NK-92 (cell line): ENCODE measurements around the gene TFDP2.
"Not testable (repeated sequence)": the region's sequence is repeated elsewhere in the genome, so short reads cannot be mapped to it uniquely, and the experiment has no call there.

Source experiments
- DNase-seq: peaks from one replicate; lab custom pipeline; 2025; ENCODE audit not compliant: unreplicated experiment; lab: John Stamatoyannopoulos, UW

Gene TFDP2

DNA sequence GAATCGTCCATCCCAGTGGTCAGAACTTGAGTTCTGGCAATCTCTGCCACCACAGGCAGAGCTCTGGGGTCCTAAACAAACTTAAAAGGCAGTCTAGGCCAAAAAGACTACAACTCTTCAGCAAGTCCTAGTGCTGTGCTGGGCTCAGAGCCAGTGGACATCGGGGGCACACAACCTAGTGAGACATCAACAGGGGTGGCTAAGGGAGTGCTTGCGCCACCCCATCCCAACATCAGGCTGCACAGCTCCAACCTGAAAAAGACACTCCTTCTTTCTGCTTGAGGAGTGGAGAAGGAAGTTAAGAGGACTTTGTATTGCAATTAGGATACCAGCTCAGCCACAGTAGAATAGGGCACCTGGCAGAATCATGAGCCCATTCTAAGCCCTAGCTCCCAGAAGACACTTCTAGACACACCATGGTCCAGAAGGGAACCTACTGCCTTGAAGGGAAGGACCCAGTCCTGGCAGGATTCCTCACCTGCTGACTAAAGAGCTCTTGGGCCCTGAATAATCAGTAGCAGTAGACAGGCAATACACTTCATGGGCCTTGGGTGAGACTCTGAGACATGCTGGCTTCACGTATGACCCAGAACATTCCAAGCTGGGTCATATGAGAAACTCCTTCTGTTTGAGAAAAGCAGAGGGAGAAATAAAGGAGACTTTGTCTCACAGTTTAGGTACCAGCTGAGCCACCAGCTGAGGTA is 72.0 kb downstream of the TFDP2 start:
- DNase-seq, result no peak

DNA sequence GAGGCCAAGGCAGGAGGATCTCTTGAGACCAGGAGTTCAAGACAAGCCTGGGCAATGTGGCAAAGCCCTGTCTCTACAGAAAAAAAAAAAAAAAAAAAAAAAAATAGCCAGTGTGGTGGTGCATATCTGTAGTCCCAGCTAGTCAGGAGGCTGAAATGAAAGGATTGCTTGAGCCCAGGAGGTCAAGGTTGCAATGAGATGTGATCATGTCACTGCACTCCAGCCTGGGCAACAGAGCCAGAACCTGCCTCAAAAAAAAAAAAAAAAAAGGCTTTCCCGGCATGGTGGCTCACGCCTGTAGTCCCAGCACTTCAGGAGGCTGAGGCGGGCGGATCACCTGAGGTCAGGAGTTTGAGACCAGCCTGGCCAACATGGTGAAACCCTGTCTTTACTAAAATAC is 73.7 kb downstream of the TFDP2 start:
- DNase-seq, result not testable (repeated sequence)

DNA sequence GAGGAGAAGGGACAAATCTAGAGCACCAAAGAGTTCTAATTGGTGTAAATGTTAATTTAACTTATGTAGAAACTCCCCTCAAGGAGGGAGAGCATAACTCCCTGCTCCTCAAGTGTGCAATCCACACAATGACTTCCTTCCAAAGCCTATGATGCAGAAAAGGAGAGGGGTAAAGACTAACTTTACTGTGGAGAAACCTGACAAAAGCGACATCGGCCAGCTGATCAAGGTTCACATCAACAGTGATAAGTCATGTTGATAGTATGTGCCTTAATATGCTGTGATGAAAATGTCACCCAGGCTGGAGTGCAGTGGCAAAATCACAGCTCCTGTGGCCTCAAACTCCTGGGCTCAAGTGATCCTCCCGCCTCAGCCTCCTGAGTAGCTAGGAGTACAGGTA is 76.5 kb downstream of the TFDP2 start:
- no peak for DNase-seq

DNA sequence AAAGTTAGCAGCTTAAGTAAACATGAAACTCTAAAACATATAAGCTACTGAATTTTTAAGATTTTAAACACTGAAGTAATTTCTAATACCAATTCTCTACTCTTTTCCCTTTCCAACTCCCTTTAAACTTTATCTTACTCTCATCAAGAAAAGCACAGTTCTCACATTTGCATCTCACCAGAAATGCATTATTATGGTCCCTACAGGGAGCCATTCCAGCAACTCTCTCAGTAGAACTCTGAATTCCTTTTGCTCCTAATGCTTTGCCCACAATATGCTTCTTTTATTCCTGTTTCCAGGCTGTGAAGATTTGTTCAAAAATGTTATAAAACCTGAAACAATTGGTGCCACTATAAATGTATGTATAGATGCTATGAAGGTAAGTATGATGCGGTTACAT is 83.4 kb downstream of the TFDP2 start:
- no peak for DNase-seq

DNA sequence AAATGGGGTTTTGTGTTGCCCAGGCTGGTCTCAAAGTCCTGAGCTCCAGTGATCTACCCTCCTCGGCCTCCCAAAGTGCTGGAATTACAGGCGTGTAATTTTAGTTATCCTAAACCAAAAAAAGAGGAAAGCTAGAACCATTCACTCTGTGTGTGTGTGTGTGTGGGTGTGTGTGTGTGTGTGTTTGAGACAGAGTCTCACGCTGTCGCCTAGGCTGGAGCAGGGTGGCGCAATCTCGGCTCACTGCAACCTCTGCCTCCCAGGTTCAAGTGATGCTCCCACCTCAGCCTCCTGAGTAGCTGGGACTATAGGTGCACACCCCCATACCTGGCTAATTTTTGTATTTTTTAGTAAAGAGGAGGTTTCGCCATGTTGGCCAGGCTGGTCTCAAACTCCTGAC is 84.0 kb downstream of the TFDP2 start:
- DNase-seq, result no peak

DNA sequence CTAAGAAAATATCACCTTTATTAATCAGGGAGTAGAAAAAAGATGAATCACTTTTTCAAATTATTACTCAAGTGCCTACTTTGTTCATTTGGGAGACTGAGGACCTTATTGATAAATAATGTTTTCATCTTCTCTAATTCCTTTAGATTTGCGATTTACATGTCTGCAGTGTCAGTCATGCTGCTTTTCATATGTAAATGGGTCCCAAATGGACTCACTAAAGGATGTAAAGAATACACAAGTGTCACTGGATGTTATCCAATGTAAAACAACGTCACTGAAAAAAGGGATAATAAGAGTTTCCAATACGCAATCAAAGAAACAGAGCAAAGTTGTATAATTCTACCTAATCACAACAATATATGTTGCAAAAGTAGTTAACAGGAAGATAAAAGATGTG is 84.9 kb downstream of the TFDP2 start:
- no peak for DNase-seq

DNA sequence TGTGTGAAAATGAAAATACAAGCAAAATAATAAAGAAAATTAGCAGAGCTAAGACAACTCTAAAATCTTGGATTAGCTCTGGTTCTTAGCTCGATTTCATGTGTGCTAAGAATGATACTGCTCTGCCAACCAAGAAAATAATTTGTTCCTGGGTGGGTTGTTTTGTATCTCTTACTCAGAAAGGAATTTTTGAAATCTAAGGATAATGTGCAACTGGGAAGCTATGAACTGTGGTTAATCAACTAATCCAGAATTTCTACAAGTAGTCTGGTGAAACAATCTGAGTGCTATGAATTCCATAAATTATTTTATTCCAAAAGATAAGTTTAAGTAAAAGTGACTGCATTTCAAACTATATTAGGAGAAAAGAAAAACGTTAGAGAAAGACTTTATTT is 92.0 kb downstream of the TFDP2 start:
- DNase-seq, result no peak

DNA sequence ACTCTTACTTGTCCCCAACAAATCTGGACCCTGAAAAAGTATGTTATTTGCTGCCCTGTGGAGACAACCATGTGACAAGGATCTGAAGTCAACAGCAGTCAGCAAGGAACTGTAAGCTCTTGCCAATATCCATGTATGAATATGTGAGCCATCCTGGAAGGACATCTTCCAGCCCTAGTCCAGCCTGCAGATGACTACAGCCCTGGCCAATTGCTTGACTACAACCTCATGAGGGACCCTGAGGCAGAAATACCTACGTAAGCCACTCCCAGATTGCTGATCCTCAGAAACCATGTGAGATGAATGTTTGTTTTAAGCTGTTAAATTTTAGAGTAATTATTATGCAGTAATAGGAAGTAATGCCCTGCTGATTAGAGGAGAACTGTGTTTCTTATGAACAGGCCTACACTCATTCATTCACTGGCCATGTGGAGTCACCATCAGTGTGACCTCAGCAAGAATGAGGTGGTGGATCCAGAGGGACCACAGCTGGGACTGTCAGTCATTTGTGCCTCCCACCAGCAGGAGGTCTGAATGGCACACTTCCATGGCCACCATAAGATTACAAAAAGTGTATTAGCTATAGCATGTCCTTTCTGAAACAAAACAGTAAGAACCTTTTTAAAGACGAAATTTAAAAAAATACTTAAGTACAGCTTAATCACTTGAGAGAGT is 92.6 kb downstream of the TFDP2 start:
- no peak for DNase-seq

DNA sequence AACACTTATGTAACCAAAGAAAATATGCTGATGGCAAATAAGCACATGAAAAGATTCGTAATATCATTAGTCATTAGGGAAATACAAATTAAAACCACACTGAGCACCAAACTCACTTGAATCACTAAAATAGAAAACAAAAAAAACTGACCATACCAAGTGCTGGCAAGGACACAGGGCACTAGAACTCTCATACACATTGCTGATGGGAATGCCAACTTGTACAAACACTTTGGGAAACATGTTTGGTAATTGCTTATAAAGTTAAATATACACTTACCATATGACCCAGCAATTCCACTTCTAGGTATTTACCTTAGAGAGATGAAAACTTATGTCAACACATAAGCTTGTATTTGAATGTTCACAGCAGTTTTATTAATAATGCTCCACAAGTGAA is 95.5 kb downstream of the TFDP2 start:
- DNase-seq, result no peak

DNA sequence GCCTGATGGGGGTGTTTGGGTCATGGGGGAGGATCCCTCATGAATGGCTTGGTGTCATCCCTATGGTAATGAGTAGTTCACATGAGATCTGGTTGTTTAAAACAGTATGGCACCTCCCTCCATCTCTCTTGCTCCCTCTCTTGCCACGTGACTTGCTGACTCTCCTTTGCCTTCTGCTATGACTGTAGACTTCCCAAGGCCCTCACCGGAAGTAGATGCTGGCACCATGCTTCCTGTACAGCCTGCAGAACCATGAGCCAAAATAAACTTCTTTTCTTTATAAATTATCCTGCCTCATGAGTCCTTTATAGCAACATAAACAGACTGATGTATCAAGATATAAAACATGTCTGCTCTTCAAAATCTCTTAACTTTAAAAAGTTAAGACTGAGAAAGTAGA is 96.1 kb downstream of the TFDP2 start:
- no peak for DNase-seq

DNA sequence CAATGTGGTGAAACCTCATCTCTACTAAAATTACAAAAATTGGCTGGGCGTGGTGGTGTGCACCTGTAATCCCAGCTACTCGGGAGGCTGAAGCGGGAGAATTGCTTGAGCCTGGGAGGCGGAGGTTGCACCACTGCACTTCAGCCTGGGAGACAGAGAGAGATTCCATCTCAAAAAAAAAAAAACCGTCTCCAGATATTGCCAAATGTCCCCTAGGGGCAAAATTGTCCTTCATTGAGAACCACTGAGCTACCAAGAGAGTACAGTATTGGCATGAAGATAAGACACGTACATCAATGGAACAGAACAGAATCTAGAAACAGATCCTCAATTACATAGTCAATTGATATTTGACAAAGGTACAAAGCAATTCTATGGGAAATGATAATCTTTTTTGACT is 98.0 kb downstream of the TFDP2 start:
- DNase-seq, result no peak

DNA sequence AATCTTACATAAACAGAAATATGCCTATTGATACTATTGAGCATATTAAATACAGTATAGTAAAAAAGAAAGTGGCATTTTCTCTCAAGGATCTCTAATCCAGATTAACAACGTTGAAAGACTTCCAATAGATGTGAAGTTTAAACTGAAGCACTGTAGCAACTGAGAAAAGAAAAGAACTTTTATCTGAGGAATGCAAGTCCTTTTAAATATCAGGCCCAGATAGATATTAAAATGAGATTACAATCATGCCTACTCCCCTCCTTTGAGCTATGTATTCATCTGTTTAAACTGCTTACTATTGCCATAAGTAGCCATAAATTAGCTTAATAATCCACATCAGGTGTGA is 102.3 kb downstream of the TFDP2 start:
- DNase-seq, result no peak

DNA sequence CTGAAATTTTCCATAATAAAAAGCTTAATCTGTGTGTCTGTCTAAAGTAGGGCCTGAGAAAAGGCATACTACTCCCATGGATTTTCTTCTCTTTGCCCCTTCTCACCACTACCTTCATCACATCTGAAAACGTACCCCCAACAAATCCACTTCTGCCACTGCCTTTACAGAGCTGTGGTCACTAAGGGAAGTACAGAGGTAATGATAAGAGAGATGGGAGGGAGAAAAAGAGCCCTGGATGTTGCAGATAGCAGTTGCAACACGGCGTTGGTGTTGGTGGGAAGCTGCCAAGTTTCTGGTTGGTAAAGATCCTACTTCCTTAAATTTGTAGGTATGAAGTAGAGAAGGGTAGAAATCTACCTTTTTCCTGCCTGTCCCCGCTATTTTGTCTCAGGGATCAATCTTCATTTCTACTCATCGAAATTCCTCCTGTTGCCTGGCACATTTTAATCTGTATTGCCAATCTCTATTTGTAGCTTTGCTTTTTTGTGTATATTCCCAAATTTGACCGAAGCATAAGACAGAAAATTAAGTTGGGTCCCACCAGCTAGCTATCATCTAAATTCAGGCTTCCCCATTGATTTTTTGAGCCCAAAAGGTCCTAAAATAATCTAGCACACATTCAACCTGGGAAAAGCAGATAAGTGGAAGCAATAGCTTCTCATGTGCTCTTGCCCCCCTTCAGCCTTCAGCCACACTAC is 102.9 kb downstream of the TFDP2 start:
- DNase-seq, result no peak

DNA sequence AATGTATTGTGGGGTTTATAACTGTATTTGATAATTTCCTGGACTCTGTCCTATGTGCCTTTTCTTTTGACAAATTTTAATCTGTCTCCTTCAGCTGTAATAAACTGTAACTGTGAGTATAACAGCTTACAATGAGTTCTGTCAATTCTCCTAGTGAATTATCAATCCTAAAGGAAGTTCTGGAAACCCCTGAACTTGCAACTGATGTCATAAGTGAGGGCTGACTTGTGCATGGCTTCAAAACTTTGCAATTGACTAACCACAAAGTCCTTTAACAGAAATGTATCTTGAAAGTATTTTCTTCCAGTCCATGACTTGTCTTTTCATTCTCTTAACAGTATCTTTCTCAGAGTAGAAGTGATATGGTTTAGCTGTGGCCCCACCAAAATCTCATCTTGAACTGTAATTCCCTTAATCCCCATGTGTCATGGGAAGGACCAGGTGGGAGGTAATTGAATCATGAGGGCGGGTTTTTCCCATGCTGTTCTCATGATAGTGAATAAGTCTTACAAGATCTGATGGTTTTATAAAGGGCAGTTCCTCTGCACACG is 108.3 kb downstream of the TFDP2 start:
- no peak for DNase-seq

DNA sequence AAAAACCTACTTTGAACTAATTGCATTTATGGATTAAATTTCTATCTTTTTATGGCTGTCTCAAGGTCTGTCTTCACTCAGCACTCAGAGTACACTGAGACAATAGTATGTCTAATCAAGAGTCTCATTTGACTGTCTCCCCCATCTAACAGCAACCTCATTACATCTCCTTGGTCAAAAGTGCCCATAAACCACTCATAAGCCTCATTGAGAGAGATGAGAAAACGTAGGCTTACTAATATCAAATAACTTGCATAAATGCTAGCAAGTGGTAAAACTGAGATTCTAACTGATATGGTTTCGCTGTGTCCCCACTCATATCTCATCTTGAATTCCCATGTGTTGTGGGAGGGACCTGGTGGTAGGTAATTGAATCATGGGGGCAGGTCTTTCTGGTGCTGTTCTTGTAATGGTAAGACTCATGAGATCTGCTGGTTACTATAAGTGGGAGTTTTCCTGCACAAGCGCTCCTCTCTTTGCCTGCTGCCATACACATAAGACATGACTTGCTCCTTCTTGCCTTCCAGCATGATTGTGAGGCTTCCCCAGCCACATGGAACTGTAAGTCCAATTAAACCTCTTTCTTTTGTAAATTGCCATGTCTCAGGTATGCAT is 113.9 kb downstream of the TFDP2 start:
- DNase-seq, result no peak

DNA sequence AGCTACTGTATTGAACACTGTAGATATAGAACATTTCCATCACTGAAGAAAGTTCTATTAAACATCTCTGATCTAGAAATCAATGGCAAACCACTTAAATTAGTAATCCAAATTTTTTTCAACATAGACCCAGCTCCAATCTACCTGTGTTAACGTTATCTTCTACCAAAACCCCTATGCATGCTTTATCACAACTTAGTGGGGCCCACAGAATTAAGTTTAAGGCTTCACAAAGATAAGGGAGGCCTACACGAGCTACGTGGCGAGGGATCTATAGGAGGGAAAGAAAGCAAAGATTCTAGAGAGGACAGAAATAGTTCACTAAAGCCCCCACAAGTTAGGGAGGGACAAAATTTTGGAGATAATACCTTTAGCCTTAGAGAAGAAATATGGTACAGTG is 116.1 kb downstream of the TFDP2 start:
- DNase-seq, result no peak

DNA sequence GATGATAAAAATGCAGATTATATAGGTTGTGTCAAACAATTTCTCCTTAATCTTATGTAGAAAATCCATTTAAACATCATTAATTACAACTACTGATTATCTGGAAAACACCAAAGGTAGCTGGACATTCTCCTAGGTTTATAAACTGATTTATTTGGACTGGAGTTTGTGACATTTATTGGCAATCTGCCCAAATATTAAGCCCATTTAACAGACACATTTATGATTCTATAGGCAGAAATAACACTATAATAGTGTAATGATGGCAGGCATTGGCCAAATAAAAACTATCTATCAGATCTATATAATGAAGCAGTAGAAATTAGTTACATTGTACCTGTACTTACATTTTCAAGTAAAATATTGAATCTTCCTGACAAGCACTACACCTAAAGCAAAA is 117.8 kb downstream of the TFDP2 start:
- DNase-seq, result no peak

DNA sequence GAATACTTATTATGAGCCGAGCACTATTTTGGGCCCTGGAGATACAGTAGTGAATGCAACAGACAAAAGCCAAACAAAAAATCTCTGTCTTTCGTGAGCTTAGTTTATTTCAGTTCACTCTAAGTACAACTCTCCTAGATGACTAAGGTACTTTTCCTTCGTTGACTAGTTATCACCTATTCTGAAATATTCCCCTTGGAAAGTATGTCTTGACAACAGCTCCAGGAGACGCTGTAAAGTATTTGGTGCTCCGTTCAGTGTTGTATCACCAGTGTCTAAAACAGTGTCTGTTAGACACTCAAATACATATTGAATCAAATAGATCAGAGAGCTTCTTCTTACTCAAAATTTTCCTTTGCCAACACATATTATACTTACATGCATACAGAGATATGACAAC is 119.6 kb downstream of the TFDP2 start:
- no peak for DNase-seq

DNA sequence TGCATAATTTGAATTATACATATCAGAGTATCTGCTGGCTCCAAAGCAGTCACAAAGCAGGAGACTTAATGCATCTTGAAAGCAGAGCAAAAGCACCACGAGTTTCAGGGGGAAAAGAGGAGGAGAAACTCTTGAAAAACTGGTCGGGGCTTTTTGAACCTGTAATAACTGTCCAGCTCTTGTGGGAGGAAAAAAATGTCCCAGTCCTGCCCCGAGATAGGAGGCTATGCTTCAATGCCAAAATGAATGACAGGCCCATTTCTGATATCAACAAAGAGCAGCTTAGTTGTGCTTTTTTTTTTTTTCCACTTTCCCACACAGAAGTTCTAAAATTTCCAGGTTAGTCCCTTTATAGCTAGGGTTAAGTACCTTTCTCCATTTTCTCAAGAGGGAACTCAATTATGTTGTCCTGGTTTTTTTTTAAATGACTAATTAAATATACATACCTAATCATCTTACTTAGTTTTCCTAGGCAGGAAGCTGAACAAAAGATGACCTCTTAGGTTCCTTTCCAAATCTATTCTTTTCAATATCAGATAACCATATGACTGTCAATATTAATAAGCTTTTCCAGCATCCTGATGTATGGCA is 120.2 kb downstream of the TFDP2 start:
- DNase-seq, result no peak

DNA sequence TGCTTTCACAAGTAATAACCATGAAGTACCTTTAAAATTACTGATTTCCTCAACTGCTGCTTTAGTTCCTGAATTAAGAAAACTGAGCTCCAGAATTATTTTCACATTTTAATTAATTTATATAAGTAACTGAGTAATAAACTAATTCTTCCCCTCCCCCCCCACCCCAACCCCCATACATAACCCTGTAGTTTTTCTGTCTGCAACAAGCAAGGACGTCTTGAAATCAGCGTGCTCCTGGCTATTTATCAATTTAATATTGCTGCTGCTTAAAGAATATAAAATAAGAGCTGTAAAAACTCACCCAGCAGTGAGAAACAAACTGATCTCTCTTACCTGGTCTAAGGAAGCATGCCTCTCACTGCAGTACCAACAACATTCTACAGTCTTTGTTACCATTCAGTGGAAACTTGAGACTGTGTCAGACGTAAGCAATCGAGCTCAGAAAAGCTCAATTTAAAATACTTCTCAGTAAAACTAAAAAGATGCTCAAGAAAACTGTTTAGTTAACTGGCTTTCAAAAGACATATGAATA is 121.0 kb downstream of the TFDP2 start:
- DNase-seq, result no peak

DNA sequence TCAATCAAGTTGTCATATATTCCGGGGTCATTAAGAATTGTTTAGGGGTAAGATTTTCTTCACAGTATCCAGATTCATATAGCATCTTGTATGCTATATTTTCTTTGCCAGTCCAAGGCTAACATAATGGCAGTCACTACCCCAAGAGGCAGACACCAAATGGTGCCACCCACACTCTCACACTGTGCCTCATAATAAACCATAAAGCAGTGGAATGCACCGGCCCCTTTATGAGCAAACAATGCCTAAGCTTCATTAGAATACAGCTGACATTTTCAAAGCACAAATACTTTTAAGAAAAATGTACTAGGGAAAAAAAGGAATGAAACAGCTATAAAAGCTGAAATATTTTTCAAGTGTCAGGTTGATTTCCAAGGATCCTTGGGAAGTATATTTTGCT is 121.6 kb downstream of the TFDP2 start:
- DNase-seq, result no peak
